CD4-positive, alpha-beta T cell treated with Interleukin-4 for 4 hours (primary cell): ENCODE results near the gene CCN6.
"Not testable (repeated sequence)": the region's sequence is repeated elsewhere in the genome, so short reads cannot be mapped to it uniquely, and the experiment has no call there.

ENCODE experiments used
- DNase-seq: peaks from one replicate; pipeline ENCODE4 v3.0.0-alpha.2; 2020

CCN6 gene

GRCh38 chr6:112054555-112055190 lies 769 bp downstream of the CCN6 start:
- no peak for DNase-seq

GRCh38 chr6:112058243-112059032 lies 4.5 kb downstream of the CCN6 start:
- DNase-seq, result no peak

DNA sequence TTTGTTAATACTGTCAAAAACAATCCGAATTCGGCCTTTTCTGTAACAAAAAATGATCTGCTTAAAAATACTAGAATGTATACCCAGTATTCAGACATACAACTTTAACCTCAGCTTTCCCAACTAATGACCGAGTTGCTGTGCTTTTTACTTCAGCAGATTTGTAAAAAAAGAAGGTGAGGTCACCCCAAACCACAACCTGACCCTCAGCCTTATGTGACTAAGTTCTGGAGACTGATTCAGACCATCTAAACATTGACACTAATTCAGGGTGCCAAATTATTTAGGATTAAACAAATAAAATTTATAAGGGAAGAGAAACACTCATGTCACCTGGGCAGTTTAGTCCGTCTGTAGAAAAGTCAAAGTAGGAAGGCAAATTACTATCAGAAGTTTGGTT lies 7.7 kb downstream of the CCN6 start:
- DNase-seq, result no peak

GRCh38 chr6:112062966-112063365 lies 9.1 kb downstream of the CCN6 start:
- no peak for DNase-seq

DNA sequence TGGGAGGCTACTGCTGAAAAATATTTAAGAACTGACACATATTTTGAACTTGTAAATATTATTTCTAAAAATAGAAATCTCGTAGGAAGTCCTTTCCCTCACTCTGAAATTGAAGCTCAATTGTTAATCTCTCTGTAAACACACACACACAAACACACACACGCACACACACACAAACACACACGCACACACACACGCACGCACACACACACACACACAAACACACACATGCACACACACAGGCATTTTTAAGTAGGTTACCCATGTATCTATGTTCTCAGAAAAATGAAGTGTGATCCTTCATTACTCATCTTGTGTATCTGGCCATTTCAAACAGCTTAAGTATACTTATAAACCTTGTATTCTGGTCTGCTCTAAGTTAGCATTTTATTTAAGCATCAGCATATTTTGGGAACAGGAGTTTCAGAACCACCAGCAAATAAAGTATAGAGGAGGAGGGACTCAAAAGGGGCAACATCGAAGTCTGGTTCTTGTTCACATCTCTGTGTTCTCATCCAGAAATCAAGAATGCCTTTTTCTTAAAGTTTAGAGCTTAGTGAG lies 11.6 kb downstream of the CCN6 start:
- no peak for DNase-seq

DNA sequence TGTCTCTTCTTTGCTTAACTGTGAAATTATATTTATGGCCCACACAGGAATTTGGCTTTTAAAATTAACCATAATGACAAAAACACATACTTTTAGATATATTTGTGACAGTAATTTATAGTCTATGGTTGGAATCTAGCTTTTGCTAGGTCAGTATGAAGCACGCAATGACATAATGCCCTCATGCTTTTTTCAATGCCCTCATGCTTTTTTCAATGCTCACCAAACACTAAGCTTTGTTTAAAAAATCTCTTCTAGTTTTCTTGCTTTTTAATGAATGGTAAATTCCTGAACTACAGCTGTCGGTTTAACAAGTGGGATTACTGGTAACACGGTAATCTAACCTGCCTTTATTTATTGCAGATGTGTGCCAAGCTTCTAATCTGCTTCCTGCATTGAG lies 12.7 kb downstream of the CCN6 start:
- no peak for DNase-seq

GRCh38 chr6:112081569-112081968 lies 27.7 kb downstream of the CCN6 start:
- DNase-seq, result no peak

DNA sequence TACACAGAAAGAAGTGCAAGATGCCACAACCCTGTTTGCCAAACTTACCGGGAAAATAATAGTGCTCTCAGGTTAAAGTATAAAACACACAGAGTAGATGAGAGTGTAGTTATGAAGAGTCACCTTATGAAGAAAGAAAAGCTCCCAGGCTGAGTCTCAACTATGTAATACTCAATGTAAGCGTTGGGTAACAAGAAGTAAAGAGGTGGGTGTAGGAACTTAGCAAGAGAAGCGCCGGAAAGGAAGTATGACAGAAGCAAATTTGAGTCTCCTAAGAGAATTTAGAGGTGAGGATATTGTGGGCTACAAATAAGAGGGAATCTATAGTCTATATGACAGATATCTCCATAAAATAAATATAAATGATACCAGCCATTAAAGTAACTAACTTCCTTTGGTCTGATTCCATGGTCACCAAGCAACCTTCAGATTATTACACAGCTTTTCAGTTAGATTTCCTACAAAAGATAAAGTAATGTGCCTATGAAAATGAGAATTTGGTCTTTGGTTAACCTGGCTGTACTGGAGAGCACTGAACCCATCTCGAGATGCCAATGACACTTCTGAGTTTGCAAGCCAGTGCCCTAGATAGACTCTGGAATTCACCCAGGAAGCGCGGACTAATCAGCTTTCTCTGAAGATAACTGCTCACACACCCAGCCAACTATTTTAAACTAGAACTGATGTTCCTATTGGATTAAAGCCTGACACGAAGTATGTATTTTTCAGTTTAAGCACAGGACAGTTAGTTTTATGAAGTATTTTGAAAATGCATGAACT lies 31.6 kb downstream of the CCN6 start:
- DNase-seq, result no peak

DNA sequence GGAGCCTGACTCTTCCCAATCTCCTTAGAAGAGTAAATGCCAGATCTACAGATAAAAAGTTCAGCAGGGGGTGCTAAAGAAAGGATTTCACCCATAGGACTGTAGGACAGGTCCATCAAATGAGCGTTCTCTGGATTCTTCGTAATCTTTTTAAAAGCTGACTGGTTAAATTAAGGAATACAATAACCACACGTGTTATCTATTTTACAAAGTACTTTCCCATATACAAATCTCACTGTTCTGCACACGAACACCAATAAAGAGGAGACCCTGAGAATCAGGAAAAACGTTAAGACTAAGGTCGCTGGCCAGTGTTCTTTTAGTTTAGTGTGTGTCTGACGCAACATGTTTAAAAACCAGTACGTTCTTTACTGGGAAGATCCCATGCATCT lies 32.8 kb downstream of the CCN6 start:
- peak; percentile 10 for DNase-seq

DNA sequence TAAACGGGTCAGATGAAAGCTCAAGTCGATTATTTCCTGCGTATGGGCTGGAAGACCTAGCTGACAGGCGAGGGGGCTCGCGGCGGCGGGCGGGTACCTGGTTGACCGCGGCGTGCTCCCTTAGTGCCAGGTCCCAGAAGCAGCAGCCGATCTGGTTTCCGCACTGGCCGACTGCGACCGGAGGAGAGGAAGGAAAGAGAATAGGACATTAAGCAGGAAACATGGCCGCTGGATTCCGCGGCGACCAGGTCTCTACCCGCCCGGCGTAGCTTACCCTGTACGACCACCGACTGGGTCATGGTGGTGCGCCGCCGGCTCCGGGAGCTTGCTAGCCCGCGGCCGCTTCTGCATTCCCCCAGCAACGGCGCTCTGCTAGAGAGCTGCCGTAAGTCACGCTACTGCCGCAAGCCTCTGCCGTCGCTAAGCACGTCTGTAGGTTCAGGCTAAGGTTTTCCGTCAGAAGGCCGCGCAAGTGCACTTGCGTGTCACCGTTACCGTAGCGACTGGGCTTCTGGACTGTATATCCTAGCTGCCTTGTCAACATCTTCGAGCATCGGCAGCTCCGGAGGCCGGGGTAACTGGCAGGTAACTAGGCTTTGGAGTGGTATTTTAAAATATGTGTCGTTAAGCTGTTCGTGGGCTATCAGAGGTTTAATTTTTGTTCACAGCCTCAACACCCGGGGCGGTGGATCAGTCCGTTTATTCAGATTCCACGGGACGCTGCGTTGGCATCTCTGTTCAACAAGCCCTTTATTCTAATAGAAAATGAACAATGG lies 33.4 kb downstream of the CCN6 start, which contains the start of the genes FAM229B and TUBE1:
Gene FAM229B (plus strand): TSS at position 456 of the 776 bp plus-strand sequence. CDS start 11,693 bp downstream, outside the sequence.
Gene TUBE1 (minus strand): TSS at position 347 of the 776 bp plus-strand sequence. CDS start 48 bp downstream, at position 299.
- peak; percentile 95 for DNase-seq

DNA sequence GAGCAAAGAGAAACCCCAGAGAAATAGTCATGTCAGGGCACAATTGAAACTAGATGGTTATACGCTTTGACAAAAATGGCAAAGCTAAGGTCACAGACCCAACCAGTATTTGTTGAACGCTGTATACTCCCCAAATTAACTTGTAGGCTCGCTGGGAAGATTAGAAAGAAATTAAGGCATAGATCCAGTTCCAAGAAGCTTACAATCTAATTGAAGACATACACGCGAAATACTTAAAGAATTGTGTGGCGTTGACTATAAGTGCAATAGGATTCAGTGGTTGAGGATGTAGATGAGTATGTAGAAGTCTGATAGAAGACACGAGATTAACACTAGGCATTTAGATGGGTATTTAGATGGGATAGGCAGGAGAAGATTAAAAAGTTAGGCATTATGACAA lies 34.0 kb downstream of the CCN6 start:
- no peak for DNase-seq

DNA sequence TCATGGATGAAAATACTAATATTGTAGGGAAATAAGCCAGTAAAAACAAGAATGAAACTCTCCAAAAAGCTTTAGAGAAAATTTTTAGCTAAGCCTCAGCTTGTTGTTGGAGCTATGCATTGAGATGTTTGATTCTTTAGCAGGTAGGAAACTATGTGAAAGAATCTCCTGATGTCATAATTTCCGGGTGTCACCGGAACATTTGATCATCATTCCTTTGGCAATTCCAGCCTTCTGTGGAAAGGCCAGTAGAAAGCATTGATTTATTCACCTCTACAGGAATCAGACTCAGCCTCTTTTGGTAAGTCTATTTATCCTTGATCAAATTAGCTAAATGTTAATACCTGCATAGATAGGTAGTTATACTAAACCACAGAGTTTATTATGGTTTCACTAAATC lies 43.0 kb downstream of the CCN6 start:
- no peak for DNase-seq

GRCh38 chr6:112100561-112100960 lies 46.7 kb downstream of the CCN6 start:
- DNase-seq, result no peak

DNA sequence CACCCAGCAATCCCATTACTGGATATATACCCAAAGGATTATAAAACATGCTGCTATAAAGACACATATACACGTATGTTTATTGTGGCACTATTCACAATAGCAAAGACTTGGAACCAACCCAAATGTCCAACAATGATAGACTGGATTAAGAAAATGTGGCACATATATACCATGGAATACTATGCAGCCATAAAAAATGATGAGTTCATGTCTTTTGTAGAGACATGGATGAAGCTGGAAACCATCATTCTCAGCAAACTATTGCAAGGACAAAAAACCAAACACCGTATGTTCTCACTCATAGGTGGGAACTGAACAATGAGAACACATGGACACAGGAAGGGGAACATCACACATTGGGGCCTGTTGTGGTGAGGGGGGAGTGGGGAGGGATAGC lies 52.1 kb downstream of the CCN6 start:
- not testable (repeated sequence) for DNase-seq

DNA sequence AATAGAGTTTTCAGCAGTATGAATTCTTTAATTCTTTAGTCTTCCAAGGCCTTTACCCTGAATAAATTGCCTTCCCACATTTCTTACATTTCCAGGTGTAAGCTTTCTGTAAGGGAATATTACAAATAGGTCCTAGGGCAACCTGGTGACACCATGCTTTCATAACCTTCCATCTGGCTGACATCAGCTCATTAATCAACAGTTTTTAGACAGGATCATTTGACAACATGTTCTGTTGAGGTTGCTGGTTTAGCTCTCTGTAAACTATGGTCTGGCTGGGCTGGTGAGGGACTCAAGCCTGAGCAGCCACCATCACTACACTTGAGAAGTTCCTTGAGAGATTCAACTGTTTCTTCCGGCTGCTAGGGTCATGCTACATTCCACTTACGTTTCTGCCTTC lies 52.7 kb downstream of the CCN6 start:
- DNase-seq, result no peak

DNA sequence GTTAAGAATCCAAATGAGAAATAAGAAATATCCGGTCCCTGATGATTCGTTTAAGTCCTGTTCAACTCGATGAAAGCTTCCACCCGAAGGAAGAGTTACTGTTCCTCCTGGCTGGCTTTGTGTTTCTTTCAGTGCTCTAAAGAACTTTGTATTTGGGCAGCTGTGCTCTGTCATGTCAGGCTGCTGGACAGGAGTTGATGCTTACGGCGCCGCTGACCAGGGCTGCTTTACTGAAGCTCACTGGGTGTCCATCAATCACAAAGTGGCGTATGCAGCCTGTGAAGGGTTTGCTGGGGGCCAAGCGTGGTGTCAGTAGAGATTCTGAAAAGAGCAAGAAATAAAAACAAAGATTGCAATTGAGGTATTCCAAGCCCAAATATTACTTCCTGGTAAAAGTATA lies 55.4 kb downstream of the CCN6 start:
- no peak for DNase-seq

GRCh38 chr6:112113431-112113830 lies 59.5 kb downstream of the CCN6 start:
- DNase-seq, result no peak

DNA sequence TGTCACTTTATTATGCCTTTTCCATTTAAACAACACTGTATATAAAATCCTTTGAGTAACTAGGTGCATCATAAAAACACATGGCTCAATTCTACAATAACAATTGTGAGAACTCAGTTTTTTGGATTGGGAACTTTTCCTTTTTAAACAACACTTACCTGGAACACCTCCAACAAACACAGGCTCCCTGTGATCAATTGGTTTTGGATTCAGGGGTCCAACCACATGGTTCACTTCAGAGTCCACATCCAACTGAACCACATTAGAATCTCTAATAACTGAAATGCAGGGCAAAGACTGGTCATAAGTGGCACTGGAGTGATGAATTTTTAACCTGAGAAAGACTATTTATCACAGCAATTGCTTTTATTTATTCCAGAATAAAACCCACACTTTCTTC lies 60.0 kb downstream of the CCN6 start:
- no peak for DNase-seq

DNA sequence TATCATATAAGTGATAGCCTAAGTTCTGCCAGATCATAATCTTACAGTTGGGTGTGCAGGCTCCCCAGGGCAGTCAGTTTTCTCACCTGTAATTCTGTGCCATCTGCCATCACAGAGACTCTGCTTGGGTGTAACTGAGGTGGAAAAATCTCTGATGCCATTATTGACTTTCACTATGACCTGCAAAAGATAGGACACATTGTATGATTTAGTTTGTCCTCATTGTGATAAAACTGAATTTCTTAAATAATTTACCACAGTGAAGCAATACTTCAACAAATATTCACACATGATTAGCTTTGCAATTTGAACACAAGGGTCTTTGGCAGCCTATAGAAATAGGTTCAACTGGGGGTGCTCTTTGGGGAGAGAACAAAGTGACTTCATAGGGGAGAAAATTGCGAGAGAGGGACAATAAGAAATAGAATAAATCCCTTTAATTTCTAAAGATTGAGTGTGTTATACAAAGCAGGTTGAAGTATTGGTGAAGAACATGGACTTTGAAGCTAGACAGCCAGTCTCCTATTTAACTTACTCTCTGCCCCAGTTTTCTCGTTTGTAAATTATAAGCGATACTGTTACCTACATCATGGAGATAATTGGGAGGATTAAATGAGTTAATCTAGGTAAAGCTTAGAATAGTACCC lies 60.8 kb downstream of the CCN6 start:
- no peak for DNase-seq

- no peak for DNase-seq
Measured at GRCh38 chr6:112116221-112116620, 62.3 kb downstream of the CCN6 start.

GRCh38 chr6:112117554-112117953 lies 63.6 kb downstream of the CCN6 start:
- DNase-seq, result no peak

DNA sequence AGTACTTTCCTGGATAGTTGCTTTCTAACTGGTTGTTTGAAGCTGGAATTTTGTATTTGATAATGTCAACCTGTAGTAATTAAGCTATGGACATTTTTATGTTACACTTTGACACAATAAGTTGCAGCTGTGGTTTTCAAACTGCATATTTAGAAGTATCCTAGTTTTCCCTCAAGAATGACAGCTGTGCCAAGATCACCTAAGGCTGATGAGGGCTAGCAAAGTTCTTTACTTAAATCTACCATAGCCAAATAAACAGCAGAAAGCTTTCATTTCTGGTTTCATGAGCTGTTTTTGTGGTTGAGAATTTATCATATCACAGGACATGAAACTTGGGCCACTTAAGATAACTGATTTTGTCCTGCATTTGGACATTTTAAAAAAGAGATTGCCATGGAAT lies 64.1 kb downstream of the CCN6 start:
- no peak for DNase-seq
